Hippocampal formation (tissue), 2 donors: Measurements from ENCODE around the gene CES5A.
A peak's percentile ranks its signal among the peaks of the same experiment; 100 is the strongest.
"Not testable (repeated sequence)": the region's sequence is repeated elsewhere in the genome, so short reads cannot be mapped to it uniquely, and the experiment has no call there.

Experiments used
- DNase-seq, 2 donors: peaks; one replicate each; lab custom pipeline; 2025; lab: John Stamatoyannopoulos, UW

CES5A gene

GRCh38 chr16:55873122-55873521 is 2.1 kb downstream of the CES5A start:
- no peak for DNase-seq

GRCh38 chr16:55872130-55872529 is 3.0 kb downstream of the CES5A start:
- no peak for DNase-seq

- no peak for DNase-seq
These were observed 3.6 kb downstream of the CES5A start for GRCh38 chr16:55871411-55872038.

GRCh38 chr16:55868980-55869379 is 6.2 kb downstream of the CES5A start:
- no peak for DNase-seq

- no peak for DNase-seq
These were observed 7.0 kb downstream of the CES5A start for GRCh38 chr16:55868137-55868536.

GRCh38 chr16:55861288-55861687 is 13.9 kb downstream of the CES5A start:
- DNase-seq, result no peak

- DNase-seq, result not testable (repeated sequence)
These were observed 17.5 kb downstream of the CES5A start for GRCh38 chr16:55857650-55858049.

- no peak for DNase-seq
These were observed 18.2 kb downstream of the CES5A start for GRCh38 chr16:55856950-55857349.

- no peak for DNase-seq
These were observed 22.1 kb downstream of the CES5A start for GRCh38 chr16:55853114-55853513.

GRCh38 chr16:55849536-55849935 is 25.6 kb downstream of the CES5A start:
- no peak for DNase-seq

- DNase-seq, result no peak
These were observed 28.4 kb downstream of the CES5A start for GRCh38 chr16:55846598-55847346.

- no peak for DNase-seq
These were observed 32.1 kb downstream of the CES5A start for GRCh38 chr16:55843105-55843395.

GRCh38 chr16:55842369-55843104 is 32.6 kb downstream of the CES5A start:
- peak; percentile 11 to 67 for DNase-seq

GRCh38 chr16:55839115-55839514 is 36.1 kb downstream of the CES5A start:
- DNase-seq, result no peak

GRCh38 chr16:55836158-55836611 is 39.0 kb downstream of the CES5A start:
- DNase-seq, result no peak

- DNase-seq, result no peak
These were observed 39.6 kb downstream of the CES5A start for GRCh38 chr16:55835581-55835980.

GRCh38 chr16:55835173-55835572 is 40.0 kb downstream of the CES5A start:
- not testable (repeated sequence) for DNase-seq

- no peak for DNase-seq
These were observed 41.1 kb downstream of the CES5A start for GRCh38 chr16:55834049-55834448.

- DNase-seq, result no peak
These were observed 42.1 kb downstream of the CES5A start, which contains the start of gene CES1 for GRCh38 chr16:55832773-55833691. TSS of gene CES1 (minus strand) at chr16:55833096. CDS start at chr16:55833055, 41 bp downstream.

- no peak for DNase-seq
These were observed 42.8 kb downstream of the CES5A start for GRCh38 chr16:55832425-55832772.

GRCh38 chr16:55830658-55831294 is 44.4 kb downstream of the CES5A start:
- DNase-seq, result no peak
